GM18951 (cell line): ENCODE measurements around the gene SRRM2.

Experiments
- POLR2A ChIP-seq: IDR thresholded peaks from 4 replicates; pipeline ENCODE4 v1.6.1; 2011; ENCODE audit warnings: mild to moderate bottlenecking; ENCODE audit not compliant: insufficient read length, insufficient read depth; ENCODE audit errors: extremely low read depth
- in situ Hi-C: fragments of 300-500 bp; cut with MboI; formaldehyde crosslinking; loops from one replicate; pipeline ENCODE4 v1.12.0; 2022; ENCODE audit warnings: low sequenced_read_pairs, mixed read lengths, inconsistent platforms; ENCODE audit not compliant: unreplicated experiment

The SRRM2 gene

GRCh38 chr16:2819939-2820835, 67.7 kb downstream of the SRRM2 start:
- in situ Hi-C loops = no loop called here
- TF ChIP-seq POLR2A = no peak
